ENCODE measurements around the gene SPP2.

The SPP2 gene

DNA sequence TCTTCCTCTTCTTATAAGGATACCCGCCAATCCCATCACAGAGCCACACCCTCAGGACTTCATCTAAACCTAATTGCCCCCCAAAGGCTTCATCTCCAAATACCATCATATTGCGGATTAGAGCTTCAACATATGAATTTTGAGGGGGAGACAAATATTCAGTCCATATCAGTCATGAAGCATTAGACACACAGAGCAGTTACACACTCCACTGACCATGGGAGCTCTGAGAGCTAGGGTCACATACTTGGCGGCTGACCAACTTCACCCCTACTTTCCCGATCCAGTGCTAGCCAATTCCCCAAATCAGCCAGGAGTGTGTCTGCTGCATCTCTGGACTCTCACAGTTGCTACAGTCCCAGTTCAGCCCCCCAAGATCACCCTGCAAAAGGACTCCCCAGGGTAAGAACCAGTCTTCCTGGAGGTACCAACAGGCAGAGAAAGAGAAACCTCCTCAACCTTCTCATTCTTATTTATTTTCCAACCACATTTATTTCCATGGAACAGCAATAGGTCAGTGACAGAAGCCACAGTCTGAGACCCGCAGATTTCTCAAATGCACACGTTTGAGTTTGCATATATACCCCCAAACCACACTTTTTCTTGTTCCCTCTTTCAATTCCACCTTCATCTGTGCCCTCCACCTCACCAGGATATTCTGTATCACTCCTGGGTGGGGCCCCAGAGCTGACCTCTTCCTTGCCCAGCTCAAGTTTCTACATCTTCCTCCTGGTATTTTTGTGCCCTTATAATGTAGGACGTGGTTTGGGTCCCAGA lies 33.3 kb downstream of the SPP2 start:
- no peak overlapping the region for H3K4me3 ChIP-seq (replicated peaks; ENCODE audit: insufficient read depth, low read length)
- H3K27ac ChIP-seq (replicated peaks), result no peak overlapping the region
- TF ChIP-seq SPI1 (IDR thresholded peaks at IDR 0.05; ENCODE audit: borderline replicate concordance, low read depth) (no peak), POLR2AphosphoS5 (IDR thresholded peaks at IDR 0.05; ENCODE audit: low read depth) (no peak), GABPA (IDR thresholded peaks at IDR 0.05; ENCODE audit: low read depth) (no peak)
- TF ChIP-seq, protein P1, sequence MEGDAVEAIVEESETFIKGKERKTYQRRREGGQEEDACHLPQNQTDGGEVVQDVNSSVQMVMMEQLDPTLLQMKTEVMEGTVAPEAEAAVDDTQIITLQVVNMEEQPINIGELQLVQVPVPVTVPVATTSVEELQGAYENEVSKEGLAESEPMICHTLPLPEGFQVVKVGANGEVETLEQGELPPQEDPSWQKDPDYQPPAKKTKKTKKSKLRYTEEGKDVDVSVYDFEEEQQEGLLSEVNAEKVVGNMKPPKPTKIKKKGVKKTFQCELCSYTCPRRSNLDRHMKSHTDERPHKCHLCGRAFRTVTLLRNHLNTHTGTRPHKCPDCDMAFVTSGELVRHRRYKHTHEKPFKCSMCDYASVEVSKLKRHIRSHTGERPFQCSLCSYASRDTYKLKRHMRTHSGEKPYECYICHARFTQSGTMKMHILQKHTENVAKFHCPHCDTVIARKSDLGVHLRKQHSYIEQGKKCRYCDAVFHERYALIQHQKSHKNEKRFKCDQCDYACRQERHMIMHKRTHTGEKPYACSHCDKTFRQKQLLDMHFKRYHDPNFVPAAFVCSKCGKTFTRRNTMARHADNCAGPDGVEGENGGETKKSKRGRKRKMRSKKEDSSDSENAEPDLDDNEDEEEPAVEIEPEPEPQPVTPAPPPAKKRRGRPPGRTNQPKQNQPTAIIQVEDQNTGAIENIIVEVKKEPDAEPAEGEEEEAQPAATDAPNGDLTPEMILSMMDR (IDR thresholded peaks at IDR 0.05; ENCODE audit: insufficient read depth, low read length), result no peak
- TF ChIP-seq, protein P2, sequence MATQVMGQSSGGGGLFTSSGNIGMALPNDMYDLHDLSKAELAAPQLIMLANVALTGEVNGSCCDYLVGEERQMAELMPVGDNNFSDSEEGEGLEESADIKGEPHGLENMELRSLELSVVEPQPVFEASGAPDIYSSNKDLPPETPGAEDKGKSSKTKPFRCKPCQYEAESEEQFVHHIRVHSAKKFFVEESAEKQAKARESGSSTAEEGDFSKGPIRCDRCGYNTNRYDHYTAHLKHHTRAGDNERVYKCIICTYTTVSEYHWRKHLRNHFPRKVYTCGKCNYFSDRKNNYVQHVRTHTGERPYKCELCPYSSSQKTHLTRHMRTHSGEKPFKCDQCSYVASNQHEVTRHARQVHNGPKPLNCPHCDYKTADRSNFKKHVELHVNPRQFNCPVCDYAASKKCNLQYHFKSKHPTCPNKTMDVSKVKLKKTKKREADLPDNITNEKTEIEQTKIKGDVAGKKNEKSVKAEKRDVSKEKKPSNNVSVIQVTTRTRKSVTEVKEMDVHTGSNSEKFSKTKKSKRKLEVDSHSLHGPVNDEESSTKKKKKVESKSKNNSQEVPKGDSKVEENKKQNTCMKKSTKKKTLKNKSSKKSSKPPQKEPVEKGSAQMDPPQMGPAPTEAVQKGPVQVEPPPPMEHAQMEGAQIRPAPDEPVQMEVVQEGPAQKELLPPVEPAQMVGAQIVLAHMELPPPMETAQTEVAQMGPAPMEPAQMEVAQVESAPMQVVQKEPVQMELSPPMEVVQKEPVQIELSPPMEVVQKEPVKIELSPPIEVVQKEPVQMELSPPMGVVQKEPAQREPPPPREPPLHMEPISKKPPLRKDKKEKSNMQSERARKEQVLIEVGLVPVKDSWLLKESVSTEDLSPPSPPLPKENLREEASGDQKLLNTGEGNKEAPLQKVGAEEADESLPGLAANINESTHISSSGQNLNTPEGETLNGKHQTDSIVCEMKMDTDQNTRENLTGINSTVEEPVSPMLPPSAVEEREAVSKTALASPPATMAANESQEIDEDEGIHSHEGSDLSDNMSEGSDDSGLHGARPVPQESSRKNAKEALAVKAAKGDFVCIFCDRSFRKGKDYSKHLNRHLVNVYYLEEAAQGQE (IDR thresholded peaks at IDR 0.05; ENCODE audit: insufficient replicate concordance, low read depth), result no peak
- peaks cover 2% of the 10 kb centered on the region for H3K27me3 ChIP-seq (ENCODE audit: insufficient read depth, poor library complexity, severe bottlenecking)
- DNase-seq (ENCODE audit: low read depth in 1 of 2, low spot score in 1 of 2), result no peak

DNA sequence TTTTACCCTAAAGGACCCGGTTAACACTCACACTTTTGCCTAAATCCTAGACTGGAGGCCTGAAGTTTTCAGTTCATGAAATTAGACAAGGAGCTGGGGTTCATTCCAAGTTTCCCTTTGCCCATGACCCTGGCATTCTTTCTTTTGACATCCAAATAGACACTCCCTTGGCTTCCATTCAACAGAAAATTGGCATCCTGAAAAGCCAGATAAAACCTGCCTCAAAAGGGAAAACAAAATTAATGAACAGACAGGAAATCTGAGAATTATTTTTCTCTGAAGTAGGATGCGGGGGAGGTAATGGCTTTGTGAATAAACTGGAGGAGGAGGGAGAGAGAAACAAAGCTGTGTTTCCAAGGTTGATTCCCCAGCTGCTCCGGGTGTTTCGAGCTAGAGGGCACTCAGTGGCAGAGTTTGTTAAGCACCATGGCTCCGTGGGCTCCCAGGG lies 41.0 kb downstream of the SPP2 start:
- TF ChIP-seq, protein P2 (IDR thresholded peaks at IDR 0.05; ENCODE audit: insufficient replicate concordance, low read depth), result no peak
- TF ChIP-seq GABPA (IDR thresholded peaks at IDR 0.05; ENCODE audit: low read depth) (no peak), SPI1 (IDR thresholded peaks at IDR 0.05; ENCODE audit: borderline replicate concordance, low read depth) (no peak), POLR2AphosphoS5 (IDR thresholded peaks at IDR 0.05; ENCODE audit: low read depth) (no peak)
- TF ChIP-seq, protein P1 (IDR thresholded peaks at IDR 0.05; ENCODE audit: insufficient read depth, low read length), result no peak
- H3K27me3 ChIP-seq (ENCODE audit: insufficient read depth, poor library complexity, severe bottlenecking), result no peaks in the 10 kb centered on the region
- no peak overlapping the region for H3K27ac ChIP-seq (replicated peaks)
- H3K4me3 ChIP-seq (replicated peaks; ENCODE audit: insufficient read depth, low read length), result no peak overlapping the region
- no peak for DNase-seq (ENCODE audit: low read depth in 1 of 2, low spot score in 1 of 2)

DNA sequence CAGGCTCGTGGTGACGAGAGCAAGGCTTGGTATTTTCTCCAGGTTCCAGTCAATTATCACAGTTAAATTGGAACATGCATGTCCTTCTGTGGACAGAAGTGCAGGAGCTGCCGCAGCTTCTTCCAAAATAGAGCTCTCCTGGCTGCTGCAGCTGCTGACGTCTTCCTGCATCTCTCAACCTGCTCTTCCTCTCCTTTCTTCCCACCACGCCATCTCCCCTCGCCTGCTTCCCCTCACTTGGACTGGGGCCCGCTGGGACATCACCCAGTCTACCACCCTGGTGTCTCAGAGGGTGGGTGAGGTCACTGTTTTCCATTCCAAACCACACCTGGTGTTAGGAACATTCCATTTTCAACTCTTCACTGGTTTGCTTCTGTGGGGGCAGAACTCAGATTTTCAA lies 41.4 kb downstream of the SPP2 start:
- TF ChIP-seq, protein P2 (IDR thresholded peaks at IDR 0.05; ENCODE audit: insufficient replicate concordance, low read depth), result no peak
- no peak for TF ChIP-seq GABPA (IDR thresholded peaks at IDR 0.05; ENCODE audit: low read depth)
- TF ChIP-seq, protein P1 (IDR thresholded peaks at IDR 0.05; ENCODE audit: insufficient read depth, low read length), result no peak
- no peak for TF ChIP-seq SPI1 (IDR thresholded peaks at IDR 0.05; ENCODE audit: borderline replicate concordance, low read depth)
- no peak for TF ChIP-seq POLR2AphosphoS5 (IDR thresholded peaks at IDR 0.05; ENCODE audit: low read depth)
- no peak overlapping the region for H3K4me3 ChIP-seq (replicated peaks; ENCODE audit: insufficient read depth, low read length)
- DNase-seq (ENCODE audit: low read depth in 1 of 2, low spot score in 1 of 2), result no peak
- no peak overlapping the region for H3K27ac ChIP-seq (replicated peaks)
- H3K27me3 ChIP-seq (ENCODE audit: insufficient read depth, poor library complexity, severe bottlenecking), result no peaks in the 10 kb centered on the region
